Stimulated activated CD8-positive, alpha-beta memory T cell treated with anti-CD3 and anti-CD28 coated beads, Interleukin-4, amount 100 ng/mL, for 4 hours (primary cell): Measurements from ENCODE around the gene KRTAP10-2.

Experiments used
- DNase-seq, 2 donors: peaks; one replicate each; pipeline ENCODE4 v3.0.0-alpha.2; 2020; ENCODE audit warnings: low read depth in 2 of 2, low spot score in 1 of 2

The KRTAP10-2 gene

DNA sequence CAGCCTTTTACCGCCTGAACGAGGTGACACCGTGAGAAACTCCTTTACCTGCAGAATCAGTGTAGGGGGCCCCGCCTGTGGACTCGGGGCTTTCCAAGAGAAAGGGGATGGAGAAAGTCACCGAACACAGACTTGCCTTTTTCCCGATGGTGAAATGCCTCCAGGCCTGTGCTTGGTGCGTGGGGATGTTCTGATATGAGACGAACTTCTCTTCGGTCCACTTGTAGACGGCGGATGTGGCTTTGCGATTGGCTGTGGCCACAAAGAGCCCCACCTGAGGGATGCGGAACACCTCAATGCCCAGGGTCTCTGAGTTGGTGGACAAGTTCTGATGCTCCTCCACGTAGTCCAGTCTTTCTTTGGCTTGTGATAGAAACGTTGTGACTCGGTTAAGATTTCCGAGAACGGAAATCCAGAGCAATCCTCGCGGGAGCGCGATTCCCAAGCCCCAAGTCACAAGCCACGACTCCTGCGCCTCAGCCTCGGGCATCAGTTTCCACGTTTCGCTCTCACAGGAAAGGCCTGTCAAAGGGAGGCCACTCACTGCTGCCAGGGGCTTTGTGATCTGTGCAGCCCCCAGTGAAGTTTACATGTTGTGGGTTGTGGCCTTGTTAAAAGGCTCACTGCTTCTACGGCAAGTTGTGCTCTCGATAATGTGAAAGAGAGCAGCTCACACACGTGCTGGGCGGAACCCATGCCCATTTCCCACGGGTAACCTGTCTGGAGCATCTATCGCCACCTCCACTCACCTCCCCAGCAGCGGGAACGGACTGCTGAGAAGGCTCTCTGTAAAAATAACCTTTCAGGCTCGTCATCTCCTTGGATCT is 23.9 kb downstream of the KRTAP10-2 start:
- DNase-seq = no peak

DNA sequence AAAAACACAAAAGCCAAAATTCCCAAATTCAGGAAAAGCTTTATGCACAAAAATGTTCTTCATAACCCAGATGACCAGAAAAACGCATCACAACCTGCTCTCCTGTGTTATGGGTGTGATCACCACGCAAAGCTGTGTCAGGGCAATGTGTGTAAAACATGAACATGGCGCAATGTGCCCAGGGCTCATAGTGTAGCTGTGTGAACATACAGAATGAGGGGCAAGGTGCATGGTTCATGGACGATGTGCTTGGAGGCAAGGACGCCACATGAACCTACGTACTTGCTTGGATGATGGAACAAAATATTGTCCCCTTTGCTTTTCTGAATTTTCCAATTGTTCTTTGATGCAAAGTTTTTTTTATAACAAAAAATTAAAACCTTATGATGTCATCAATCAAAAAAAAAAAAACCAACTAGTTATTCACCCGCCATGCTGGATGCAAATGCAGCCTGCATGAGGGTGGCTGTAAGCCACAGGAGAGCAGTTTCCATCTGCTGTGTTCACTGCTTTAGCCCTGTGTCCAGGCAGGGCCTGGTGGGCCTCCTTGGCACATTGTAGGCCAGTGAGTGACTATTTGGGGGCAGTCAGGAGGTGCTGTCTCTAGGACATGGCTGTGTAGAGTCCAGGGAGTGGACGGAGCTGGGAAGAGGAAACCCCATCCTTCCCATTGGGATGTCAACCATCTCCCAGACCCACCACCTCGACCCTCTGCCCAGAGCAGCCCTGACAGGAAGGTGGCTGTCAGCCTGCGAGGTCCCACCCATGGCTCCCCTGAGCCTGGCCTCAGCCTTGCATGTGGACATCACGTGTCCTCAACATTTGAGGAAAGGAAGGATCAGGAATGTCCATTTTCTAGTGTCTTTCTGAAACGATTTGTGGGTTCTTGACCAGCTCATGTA is 25.0 kb downstream of the KRTAP10-2 start:
- no peak for DNase-seq

DNA sequence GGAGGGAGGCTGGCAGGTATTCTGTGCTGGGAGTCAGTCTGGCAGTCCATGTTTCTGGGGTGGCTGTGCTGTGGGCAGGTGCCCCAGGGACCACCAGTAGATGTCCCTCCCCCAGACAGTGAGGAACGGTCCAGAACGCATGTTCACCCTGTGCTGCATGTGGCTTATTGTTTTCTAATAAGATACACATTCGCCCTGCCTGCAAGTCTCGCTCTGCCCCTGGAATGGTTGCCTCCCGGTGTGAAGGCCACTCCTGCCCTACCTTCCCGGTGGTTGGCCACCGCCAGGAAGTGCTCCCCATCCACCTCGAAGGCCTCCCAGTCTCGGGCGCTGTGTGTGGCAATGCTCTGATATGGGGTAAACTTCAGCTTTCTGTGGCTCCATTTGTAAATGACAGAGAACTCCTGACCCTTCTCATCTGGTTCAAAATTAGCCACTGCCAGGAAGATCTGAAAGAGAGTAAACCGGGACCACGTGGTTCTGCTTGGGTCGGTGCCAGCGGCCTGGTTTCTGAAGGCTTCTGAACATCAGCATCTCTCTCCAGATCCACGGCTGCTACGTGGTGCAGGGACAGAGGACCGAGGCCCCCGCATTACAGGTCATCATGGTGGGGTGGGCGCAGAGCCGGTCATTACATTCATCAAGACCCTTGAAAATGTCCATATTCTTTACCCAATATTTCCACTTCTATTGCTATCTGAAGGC is 25.8 kb downstream of the KRTAP10-2 start:
- no peak for DNase-seq

DNA sequence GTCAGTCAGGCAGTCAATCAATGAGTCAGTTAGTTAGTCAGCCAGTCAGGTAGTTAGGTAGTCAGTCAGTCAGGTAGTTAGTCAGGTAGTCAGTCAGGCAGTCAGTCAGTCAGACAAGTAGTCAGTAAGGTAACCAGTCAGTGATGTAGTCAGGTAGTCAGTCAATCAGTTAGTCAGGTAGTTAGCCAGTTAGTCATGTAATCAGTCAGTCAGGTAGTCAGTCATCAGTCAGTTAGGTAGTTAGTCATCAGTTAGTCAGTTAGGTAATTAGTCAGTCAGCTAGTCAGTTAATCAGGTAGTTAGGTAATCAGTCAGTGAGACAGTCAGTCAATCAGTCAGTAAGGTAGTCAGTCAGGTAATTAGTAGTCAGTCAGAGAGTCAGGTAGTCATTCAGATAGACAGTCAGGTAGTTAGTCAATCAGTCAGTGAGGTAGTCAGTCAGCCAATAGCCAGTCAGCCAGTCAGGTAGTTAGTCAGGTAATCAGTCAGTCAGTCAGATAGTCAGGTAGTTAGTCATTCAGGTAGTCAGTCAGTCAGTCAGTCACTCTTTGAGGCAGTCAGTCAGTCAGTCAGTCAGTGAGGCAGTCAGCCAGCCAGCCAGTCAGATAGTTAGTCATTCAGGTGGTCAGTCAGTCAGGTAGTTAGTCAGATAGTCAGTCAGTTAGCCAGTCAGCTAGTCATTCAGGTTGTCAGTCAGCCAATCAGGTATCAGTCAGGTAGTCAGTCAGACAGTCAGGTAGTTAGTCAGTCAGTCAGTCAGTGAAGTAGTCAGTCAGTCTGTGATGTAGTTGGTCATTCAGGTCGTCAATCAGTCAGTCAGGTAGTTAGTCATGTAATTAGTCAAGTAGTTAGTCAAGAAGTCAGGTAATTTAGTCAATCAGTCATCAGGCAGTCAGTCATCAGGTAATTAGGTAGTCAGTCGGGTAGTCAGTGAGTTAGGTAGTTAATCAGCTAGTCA is 26.6 kb downstream of the KRTAP10-2 start:
- no peak for DNase-seq

DNA sequence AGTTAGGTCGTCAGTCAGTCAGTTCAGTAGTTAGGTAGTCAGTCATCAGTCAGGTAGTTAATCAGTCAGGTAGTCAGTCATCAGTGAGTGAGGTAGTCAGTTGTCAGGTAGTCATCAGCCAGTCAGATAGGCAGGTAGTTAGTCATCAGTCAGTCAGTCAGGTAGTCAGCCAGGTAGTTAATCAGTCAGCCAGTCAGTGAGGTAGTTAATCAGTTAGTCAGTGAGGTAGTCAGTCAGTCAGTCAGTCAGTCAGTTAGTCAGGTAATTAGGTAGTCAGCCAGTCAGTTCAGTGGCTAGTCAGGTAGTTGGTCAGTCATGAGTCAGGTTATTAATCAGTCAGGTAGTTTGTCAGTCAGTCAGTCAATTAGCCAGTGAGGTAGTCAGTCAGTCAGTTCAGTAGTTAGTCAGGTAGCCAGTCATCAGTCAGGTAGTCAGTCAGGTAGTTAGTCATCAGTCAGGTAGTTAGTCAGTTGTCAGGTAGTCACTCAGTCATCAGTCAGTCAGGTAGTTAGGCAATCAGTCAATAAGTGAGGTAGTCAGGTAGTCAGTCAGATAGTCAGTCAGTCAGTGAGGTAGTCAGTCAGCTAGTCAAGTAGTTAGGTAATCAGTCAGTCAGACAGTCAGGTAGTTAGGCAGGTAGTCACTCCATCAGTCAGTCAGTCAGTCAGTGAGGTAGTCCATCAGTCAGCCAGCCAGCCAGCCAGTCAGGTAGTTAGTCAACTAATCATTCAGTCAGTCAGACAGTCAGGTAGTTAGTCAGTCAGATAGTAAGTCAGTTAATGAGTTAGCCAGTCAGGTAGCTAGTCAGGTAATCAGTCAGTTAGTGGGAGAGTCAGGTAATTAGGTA is 27.5 kb downstream of the KRTAP10-2 start:
- no peak for DNase-seq

DNA sequence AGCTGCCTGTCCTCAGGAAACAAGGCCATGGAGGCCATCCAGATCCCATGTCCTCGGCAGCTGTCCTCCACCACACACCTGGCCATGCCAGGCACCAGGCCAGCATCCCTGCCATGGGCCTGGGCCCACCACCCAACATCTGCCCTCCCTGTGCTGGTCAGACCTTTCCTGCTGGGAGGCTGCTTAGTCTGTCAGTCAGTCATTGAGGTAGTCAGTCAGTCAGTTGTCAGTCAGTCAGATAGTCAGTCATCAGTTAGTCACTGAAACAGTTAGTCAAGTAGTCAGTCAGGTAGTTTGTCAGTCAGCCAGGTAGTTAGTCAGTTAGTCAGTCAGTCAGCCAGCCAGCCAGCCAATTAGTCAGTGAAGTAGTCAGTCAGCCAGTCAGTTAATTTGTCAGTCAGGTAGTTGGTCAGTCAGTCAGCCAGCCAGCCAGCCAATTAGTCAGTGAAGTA is 28.5 kb downstream of the KRTAP10-2 start:
- no peak for DNase-seq

DNA sequence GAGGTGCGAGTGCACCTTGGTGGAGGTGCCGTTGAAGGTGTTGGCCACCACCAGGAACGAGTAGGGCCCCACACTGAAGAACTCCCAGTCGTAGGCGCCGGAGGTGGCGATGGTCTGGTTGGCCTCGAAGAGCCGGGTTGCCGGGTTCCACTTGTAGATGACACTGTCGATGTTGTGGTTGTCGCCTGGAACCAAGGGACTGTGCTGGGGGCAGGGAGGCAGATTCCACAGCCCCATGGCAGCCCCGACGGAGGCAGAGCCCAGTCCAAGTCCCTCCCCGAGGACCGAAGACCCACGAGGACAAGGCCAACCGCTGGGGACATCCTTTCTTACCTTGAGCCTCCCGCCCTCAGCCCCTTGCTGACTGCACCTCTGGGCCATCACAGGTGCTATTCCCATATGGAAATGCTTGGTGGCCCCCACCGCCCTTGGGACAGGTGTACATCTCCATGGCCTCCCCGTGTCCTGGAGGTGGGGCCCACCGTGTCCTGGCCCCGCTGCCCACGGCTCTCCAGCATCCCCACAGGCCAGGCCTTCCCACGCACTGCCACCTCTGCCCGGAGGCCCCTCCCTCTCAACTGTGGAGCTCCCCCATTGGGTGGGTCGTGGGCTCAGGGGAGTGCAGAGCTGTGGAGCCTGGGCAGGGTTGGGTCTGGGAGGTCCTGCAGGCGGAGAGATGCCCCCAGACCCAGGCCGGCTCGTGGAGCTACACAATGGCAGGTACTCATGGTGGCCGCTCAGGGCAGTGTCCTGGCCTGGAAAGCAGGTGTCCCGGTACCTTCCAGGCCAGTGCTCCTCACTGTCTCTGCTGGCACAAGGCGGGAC is 29.2 kb downstream of the KRTAP10-2 start:
- DNase-seq = no peak

DNA sequence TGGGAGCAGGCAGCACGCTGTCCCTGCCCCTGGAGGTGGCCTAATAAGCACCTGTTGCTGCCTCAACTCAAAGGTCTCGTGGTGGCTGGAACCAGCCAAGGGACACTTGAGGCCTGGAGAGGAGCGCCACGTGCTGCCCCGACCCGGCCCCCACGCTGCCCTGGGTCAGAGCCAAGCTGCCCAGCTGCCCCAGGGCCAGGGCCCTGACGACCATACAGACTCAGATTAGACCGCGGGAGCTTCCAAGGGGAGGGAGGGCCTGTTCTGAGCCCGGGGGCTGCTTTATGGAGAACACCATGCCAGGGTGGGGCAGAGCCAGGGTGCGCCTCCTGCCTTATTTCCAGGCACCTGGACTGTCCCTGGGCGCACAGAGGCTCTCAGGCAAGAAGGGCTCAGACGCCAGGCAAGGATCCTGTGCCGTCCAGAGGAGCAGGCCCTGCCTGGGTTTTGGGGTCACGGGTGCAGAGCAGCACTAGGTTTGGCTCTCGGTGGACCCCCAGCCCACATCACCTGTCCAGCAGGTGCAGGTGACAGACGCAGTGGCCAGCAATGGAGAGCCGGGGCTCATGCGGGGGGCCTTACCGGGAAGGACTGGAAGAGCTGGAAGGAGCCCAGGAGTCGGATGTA is 29.9 kb downstream of the KRTAP10-2 start:
- no peak for DNase-seq

DNA sequence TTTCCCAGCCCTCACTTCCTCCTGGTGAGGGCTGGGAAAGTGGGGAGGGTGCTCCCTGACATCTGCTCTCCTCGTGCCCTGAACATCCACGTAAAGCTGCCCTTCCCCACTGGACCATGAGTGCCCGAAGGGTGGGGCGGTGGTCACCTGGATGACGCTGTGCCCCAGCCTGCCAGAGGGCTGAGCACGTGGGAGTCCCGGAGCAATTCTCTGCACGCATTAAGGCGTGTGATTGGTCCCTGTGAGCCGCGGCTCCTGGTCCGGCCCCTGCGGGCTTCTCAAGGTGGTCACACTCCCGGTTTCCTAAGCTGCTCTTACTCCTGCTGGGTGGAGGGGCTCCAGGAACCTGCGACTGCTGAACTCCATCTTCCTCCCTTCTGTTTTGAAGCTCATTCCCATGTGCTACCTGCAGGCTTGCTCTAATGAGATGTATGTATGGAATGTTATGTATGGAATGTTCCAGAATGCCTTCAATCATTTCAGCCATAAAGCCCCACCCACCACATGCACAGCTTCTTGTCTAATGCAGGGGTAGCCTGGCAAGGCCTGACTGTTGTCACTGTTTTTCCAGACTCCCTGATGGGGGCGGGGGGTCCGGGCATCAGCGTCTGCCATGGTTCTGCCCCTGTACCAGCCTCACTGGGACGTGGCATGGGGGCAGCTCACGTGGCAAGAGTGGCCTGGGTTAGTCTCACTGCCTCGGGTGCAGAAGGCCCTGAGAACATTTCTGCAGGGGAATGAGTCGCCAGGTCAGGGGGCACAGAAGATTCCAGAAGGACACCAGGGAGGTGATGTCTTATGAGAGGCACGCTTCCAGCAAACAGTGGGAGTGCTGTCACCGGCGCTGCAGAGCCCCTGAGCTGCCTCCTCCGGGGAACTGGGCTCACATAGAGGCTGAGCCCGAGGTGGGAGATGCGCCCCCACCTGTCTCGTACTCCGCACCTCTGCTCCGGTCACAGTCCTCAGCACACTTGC is 30.7 kb downstream of the KRTAP10-2 start:
- DNase-seq = no peak

DNA sequence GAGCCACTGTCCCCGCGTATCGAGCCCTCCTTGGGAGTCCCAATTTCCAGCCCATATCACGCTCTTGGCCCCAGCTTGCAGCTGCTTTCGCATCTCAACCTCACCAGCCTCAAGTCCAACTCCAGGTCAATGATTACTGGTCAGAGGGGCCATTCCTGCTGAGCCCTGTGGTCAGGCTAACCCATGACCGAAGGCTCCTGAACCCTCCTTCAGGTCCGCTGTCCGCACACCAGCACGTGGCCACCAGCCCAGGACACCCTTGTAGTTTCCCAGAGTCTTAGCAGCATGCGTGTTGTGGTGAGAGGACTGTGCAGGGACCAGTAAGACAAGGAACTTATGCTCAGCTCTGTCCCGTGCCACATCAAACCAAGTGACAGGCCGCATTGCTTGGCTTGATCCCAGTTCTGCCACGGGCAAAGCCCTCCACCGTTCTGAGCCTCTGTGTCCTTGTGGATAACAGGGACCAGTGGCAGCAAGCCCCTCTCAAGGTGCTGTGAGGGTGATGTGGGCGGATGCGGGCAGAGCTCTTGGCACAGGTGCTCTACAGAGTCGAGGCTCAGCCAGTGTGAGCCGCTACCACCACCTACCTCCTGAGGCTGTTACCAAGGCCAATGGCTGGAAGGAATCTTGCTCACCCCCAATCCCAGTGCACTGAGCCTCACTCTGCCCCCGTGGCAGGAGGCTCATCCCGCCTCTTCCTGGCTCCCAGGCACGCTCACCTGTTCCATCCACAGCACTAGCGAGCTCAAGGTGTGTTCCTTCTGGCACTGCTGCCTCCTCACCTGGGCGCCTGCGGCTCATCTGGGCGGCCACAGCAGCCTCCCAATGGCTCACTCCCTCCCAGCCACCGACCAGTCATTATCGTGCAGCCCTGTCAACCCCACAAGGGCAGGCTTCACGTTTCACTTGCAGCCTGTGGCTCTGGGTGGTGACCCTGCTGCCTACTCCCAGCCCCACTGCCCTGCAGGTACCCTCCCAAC is 31.7 kb downstream of the KRTAP10-2 start:
- DNase-seq = no peak

DNA sequence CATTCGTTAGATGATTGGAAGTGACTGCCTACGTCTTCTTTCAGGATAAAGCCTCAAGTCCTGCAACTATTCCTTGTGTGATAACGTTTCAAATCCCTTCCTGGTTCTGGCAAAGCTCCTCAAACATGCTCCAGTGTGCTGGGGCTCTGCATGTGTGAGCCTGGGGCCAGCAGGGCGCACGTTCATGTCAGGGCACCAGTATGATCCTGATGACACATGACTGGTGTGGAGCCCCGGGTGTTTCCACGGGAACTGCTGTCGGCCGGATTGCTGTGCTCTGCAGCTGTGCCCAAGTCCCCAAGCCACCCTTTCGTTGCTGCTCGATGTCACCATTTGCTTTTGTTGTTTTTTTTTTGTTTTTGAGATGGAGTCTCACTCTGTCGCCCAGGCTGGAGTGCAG is 32.6 kb downstream of the KRTAP10-2 start:
- DNase-seq = no peak

DNA sequence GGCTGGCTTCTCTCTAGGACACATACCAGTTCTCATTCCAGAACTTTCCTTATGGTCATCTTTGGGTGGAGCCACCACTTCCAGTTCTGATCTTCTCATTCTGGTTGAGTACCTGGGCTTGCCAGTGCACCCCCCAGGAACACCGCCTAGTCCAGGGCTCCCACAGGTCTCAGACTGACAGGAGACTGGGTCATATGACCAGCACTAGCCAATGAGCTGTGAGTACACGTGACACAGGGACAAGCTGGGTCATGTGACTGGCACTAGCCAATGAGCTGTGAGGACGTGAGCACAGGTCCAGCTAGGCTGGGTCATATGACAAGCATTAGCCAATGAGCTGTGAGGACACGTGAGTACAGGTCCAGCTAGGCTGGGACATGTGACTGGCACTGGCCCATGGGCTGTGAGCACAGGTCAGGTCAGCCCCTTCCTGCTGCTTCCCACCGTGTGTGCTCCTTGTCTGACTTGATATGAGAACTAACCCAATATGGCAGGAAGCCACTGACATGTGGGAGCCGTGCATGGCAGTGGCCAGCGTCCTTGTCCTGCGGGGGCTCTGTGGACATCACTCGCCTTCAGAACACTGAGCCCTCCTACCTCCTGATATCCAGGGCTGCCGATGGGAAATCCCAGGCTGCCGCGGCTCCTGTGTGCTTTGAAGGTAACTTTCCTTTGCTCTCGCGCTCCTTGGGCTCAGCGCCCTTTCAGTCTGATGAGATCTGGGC is 34.0 kb downstream of the KRTAP10-2 start:
- no peak for DNase-seq

DNA sequence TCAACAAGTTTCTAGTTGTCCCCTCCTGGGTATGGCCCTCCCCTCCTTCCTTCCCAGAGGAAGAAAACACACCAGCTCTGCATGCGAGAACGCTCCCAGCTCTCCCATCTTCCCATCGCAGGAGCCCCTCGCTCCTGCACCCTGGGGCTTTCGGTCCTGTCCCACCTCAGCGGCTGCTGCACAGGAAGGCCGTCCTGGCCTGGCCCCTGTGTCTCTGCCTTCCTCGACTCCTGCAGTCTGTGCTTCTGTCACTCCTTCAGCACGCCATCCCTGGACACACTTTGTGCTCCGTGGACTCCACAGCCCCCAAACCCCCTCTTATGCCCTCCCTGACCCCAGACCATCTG is 34.5 kb downstream of the KRTAP10-2 start:
- DNase-seq = no peak

DNA sequence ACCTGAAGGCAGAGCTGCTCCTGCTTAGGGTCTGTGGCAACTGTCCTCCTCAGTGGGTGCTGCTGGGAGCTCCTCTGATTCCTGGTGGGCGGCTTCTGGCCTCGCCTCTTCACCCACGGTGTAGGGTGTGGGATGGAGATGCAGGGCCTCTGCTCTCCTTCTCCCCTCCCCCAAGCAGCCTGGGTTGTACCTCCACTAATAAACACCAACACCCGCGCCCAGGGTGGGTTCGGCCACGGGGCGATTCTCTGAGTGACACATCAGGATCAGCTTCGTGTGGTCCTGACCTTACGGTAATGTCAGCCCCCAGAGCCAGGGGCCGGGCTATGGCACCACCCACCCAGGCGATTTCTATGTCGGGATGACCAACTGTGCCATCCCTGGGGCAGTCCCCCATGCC is 35.0 kb downstream of the KRTAP10-2 start:
- no peak for DNase-seq
